HEK293 (cell line): ENCODE measurements around the gene WNT5B.

Experiments
- CTCF ChIA-PET: fragments of 350-600 bp; formaldehyde crosslinking; extraction: SDS; loops from one replicate; lab custom pipeline; 2021; ENCODE audit warnings: antibody characterized with exemption; lab: Yijun Ruan, JAX
- POLR2A ChIA-PET: fragments of 300-600 bp; formaldehyde crosslinking; extraction: SDS; loops from one replicate; lab custom pipeline; 2020; ENCODE audit warnings: antibody characterized with exemption, inconsistent platforms; lab: Yijun Ruan, JAX
- H3K27ac ChIP-seq: fragments of 200-500 bp; sonication (Bioruptor generic); 2 replicates; pipeline ENCODE4 v1.5.1; 2014; ENCODE audit warnings: low read depth, low read length, control low read depth, inconsistent platforms; ENCODE audit errors: extremely low read depth
- H3K36me3 ChIP-seq, 2 experiments: fragments of 200-500 bp in 1 of 2; sonication (Bioruptor generic) in 1 of 2; 1 replicate in 1 of 2; 2 replicates in 1 of 2; pipeline ENCODE4 v1.5.1; 2014 to 2017; ENCODE audit warnings: inconsistent platforms in 2 of 2, low read length in 2 of 2; ENCODE audit not compliant: control insufficient read depth in 2 of 2, insufficient read depth in 1 of 2
- H3K4me1 ChIP-seq: fragments of 200-500 bp; sonication (Bioruptor generic); 2 replicates; pipeline ENCODE4 v1.5.1; 2014; ENCODE audit warnings: mild to moderate bottlenecking, low read length, inconsistent platforms; ENCODE audit not compliant: control insufficient read depth, insufficient read depth
- H3K4me3 ChIP-seq: 2 replicates; pipeline ENCODE4 v1.5.1; 2011; ENCODE audit warnings: low read depth, mild to moderate bottlenecking, control low read depth, low read length, moderate library complexity
- H3K9me3 ChIP-seq: fragments of 200-500 bp; sonication (Bioruptor generic); 2 replicates; pipeline ENCODE4 v1.5.1; 2014; ENCODE audit warnings: low read depth, low read length, inconsistent platforms; ENCODE audit not compliant: control insufficient read depth, insufficient read depth
- PRDM2 ChIP-seq: fragments of 450-650 bp; formaldehyde crosslinking; IDR thresholded peaks from 2 replicates; pipeline ENCODE4 v1.5.1; 2016; ENCODE audit warnings: missing biosample characterization, missing genetic modification characterization, borderline replicate concordance
- PRDM4 ChIP-seq: fragments of 450-650 bp; formaldehyde crosslinking; IDR thresholded peaks from 2 replicates; pipeline ENCODE4 v1.5.1; 2017; ENCODE audit warnings: missing biosample characterization, missing genetic modification characterization
- WT1 ChIP-seq: fragments of 450-650 bp; formaldehyde crosslinking; IDR thresholded peaks from 2 replicates; pipeline ENCODE4 v1.5.1; 2016; ENCODE audit warnings: missing biosample characterization, missing genetic modification characterization
- ZBTB17 ChIP-seq: fragments of 450-650 bp; formaldehyde crosslinking; IDR thresholded peaks from 2 replicates; pipeline ENCODE4 v1.5.1; 2016; ENCODE audit warnings: missing biosample characterization, missing genetic modification characterization
- ZBTB8A ChIP-seq: fragments of 450-650 bp; formaldehyde crosslinking; IDR thresholded peaks from 2 replicates; pipeline ENCODE4 v1.5.1; 2016; ENCODE audit warnings: missing biosample characterization, missing genetic modification characterization
- ZEB2 ChIP-seq: fragments of 450-650 bp; formaldehyde crosslinking; IDR thresholded peaks from 2 replicates; pipeline ENCODE4 v1.5.1; 2016; ENCODE audit warnings: missing biosample characterization, missing genetic modification characterization
- ZFP3 ChIP-seq: fragments of 450-650 bp; formaldehyde crosslinking; IDR thresholded peaks from 2 replicates; pipeline ENCODE4 v1.5.1; 2016; ENCODE audit warnings: low read depth, missing biosample characterization, missing genetic modification characterization
- ZNF121 ChIP-seq: fragments of 450-650 bp; formaldehyde crosslinking; IDR thresholded peaks from 2 replicates; pipeline ENCODE4 v1.5.1; 2016; ENCODE audit warnings: missing biosample characterization, missing genetic modification characterization
- ZNF175 ChIP-seq: fragments of 450-650 bp; formaldehyde crosslinking; IDR thresholded peaks from 2 replicates; pipeline ENCODE4 v1.5.1; 2016; ENCODE audit warnings: missing biosample characterization, missing genetic modification characterization
- ZNF366 ChIP-seq: fragments of 450-650 bp; formaldehyde crosslinking; conservative IDR thresholded peaks from 2 replicates; pipeline ENCODE4 v1.5.1; 2016; ENCODE audit warnings: missing biosample characterization, missing genetic modification characterization
- ZNF529 ChIP-seq: fragments of 450-650 bp; formaldehyde crosslinking; IDR thresholded peaks from 2 replicates; pipeline ENCODE4 v1.5.1; 2017; ENCODE audit warnings: missing genetic modification characterization, missing biosample characterization; ENCODE audit not compliant: insufficient replicate concordance
- ZNF558 ChIP-seq: fragments of 450-650 bp; formaldehyde crosslinking; IDR thresholded peaks from 2 replicates; pipeline ENCODE4 v1.5.1; 2016; ENCODE audit warnings: missing biosample characterization, missing genetic modification characterization
- ZNF600 ChIP-seq: fragments of 450-650 bp; formaldehyde crosslinking; IDR thresholded peaks from 2 replicates; pipeline ENCODE4 v1.5.1; 2016; ENCODE audit warnings: missing biosample characterization, missing genetic modification characterization
- ZNF768 ChIP-seq: fragments of 450-650 bp; formaldehyde crosslinking; IDR thresholded peaks from 2 replicates; pipeline ENCODE4 v1.5.1; 2018; ENCODE audit warnings: missing biosample characterization, mild to moderate bottlenecking, missing genetic modification characterization
- ZNF843 ChIP-seq: fragments of 450-650 bp; formaldehyde crosslinking; IDR thresholded peaks from 2 replicates; pipeline ENCODE4 v1.5.1; 2016; ENCODE audit warnings: missing biosample characterization, missing genetic modification characterization
- ZXDB ChIP-seq: fragments of 450-650 bp; formaldehyde crosslinking; IDR thresholded peaks from 2 replicates; pipeline ENCODE4 v1.5.1; 2016; ENCODE audit warnings: missing biosample characterization, missing genetic modification characterization
- TF ChIP-seq, protein P1 (sequence below): fragments of 450-650 bp; formaldehyde crosslinking; IDR thresholded peaks from 2 replicates; pipeline ENCODE4 v1.5.1; 2016; ENCODE audit warnings: missing biosample characterization, missing genetic modification characterization
- TF ChIP-seq, protein P2 (sequence below): fragments of 450-650 bp; formaldehyde crosslinking; IDR thresholded peaks from 2 replicates; pipeline ENCODE4 v1.5.1; 2016; ENCODE audit warnings: missing biosample characterization, missing genetic modification characterization
- TF ChIP-seq, protein P3 (sequence below): fragments of 450-650 bp; IDR thresholded peaks from 2 replicates; pipeline ENCODE4 v1.5.1; 2018; ENCODE audit warnings: missing biosample characterization, missing genetic modification characterization
- TF ChIP-seq, protein P4 (sequence below): fragments of 450-650 bp; formaldehyde crosslinking; IDR thresholded peaks from 2 replicates; pipeline ENCODE4 v1.5.1; 2017; ENCODE audit warnings: missing biosample characterization, mild to moderate bottlenecking, missing genetic modification characterization, moderate library complexity

WNT5B gene

DNA sequence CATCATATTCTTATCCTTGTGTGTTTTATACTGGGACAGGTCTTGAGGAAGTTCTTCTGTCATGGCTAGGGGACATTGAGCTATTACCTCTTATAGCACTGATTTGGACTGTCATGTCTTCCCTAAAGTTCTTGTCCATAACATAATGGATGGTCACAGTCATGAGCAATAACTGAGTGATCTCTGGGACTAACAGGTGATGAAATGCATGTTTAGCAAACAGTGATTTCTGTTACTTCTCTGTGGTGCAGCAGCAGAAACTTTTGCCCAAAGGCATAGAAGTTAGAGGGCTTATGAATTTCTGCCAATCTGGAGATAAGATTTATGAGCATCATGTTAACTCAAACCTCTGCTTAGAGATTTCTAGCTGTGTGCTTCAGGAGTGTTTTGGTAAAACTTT is 67.8 kb downstream of the WNT5B start:
- Histone ChIP-seq H3K27ac (no peak overlapping the region), H3K4me1 (peaks cover 27% of the 10 kb centered on the region), H3K9me3 (no peaks in the 10 kb centered on the region), H3K36me3 (peaks cover 0 to 5% of the 10 kb centered on the region in 2 experiments; a peak in 2 of 3 replicates), H3K4me3 (no peak overlapping the region)
- ChIA-PET POLR2A (interaction anchor here (1.2 kb wide), 1 partner anchor 11 kb away, joined by 4 read pairs; no protein-coding TSS in a partner anchor), CTCF (interaction anchor here (0.6 to 1.6 kb wide), 5 partner anchors 10 to 1050 kb away, joined by 3 to 7 read pairs (median 4); no protein-coding TSS in a partner anchor)
- no peak for TF ChIP-seq ZNF175
- no peak for TF ChIP-seq PRDM2 (tag by site-specific recombination)
- TF ChIP-seq ZNF121 (tag by site-specific recombination), result no peak
- TF ChIP-seq ZEB2 (tag by site-specific recombination), result peak; percentile 5; the same call in 1 of the 2 replicates
- no peak for TF ChIP-seq ZNF558
- peak; percentile 88 for TF ChIP-seq ZNF600
- TF ChIP-seq, protein P1, sequence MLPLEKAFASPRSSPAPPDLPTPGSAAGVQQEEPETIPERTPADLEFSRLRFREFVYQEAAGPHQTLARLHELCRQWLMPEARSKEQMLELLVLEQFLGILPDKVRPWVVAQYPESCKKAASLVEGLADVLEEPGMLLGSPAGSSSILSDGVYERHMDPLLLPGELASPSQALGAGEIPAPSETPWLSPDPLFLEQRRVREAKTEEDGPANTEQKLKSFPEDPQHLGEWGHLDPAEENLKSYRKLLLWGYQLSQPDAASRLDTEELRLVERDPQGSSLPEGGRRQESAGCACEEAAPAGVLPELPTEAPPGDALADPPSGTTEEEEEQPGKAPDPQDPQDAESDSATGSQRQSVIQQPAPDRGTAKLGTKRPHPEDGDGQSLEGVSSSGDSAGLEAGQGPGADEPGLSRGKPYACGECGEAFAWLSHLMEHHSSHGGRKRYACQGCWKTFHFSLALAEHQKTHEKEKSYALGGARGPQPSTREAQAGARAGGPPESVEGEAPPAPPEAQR (tag by site-specific recombination), result no peak
- TF ChIP-seq ZNF366, result no peak
- TF ChIP-seq ZNF843 (tag by site-specific recombination), result 0 out of 2 replicates have a peak, but pooled peaks have one; percentile 16
- no peak for TF ChIP-seq ZNF529
- TF ChIP-seq, protein P2, sequence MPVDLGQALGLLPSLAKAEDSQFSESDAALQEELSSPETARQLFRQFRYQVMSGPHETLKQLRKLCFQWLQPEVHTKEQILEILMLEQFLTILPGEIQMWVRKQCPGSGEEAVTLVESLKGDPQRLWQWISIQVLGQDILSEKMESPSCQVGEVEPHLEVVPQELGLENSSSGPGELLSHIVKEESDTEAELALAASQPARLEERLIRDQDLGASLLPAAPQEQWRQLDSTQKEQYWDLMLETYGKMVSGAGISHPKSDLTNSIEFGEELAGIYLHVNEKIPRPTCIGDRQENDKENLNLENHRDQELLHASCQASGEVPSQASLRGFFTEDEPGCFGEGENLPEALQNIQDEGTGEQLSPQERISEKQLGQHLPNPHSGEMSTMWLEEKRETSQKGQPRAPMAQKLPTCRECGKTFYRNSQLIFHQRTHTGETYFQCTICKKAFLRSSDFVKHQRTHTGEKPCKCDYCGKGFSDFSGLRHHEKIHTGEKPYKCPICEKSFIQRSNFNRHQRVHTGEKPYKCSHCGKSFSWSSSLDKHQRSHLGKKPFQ (tag by site-specific recombination), result no peak
- TF ChIP-seq ZXDB (tag by site-specific recombination), result no peak
- no peak for TF ChIP-seq ZBTB8A (tag by site-specific recombination)
- no peak for TF ChIP-seq WT1
- no peak for TF ChIP-seq PRDM4 (tag by site-specific recombination)
- TF ChIP-seq, protein P3, sequence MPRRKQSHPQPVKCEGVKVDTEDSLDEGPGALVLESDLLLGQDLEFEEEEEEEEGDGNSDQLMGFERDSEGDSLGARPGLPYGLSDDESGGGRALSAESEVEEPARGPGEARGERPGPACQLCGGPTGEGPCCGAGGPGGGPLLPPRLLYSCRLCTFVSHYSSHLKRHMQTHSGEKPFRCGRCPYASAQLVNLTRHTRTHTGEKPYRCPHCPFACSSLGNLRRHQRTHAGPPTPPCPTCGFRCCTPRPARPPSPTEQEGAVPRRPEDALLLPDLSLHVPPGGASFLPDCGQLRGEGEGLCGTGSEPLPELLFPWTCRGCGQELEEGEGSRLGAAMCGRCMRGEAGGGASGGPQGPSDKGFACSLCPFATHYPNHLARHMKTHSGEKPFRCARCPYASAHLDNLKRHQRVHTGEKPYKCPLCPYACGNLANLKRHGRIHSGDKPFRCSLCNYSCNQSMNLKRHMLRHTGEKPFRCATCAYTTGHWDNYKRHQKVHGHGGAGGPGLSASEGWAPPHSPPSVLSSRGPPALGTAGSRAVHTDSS (tag by site-specific recombination), result no peak
- TF ChIP-seq ZBTB17 (tag by site-specific recombination), result no peak
- TF ChIP-seq, protein P4, sequence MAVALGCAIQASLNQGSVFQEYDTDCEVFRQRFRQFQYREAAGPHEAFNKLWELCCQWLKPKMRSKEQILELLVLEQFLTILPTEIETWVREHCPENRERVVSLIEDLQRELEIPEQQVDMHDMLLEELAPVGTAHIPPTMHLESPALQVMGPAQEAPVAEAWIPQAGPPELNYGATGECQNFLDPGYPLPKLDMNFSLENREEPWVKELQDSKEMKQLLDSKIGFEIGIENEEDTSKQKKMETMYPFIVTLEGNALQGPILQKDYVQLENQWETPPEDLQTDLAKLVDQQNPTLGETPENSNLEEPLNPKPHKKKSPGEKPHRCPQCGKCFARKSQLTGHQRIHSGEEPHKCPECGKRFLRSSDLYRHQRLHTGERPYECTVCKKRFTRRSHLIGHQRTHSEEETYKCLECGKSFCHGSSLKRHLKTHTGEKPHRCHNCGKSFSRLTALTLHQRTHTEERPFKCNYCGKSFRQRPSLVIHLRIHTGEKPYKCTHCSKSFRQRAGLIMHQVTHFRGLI (tag by site-specific recombination), result no peak
- no peak for TF ChIP-seq ZFP3
- TF ChIP-seq ZNF768 (tag by site-specific recombination), result no peak
